ENCODE results near the gene HPSE2. TPM values are rescaled to one million over a fixed set of nuclear protein-coding genes. Genes with fewer than 3 reads are reported as not detected.
"Not testable (repeated sequence)": the region's sequence is repeated elsewhere in the genome, so short reads cannot be mapped to it uniquely, and the experiment has no call there.

HPSE2 gene
- total RNA-seq, 2 experiments from 2014 or later, result not detected

GRCh38 chr10:98916526-98917125 lies 319.0 kb downstream of the HPSE2 start:
- Mint-ChIP-seq H3K4me1 (no peaks in the 10 kb centered on the region), H3K27me3 (no peaks in the 10 kb centered on the region)

GRCh38 chr10:98915911-98916310 lies 319.7 kb downstream of the HPSE2 start:
- Mint-ChIP-seq H3K27ac (no peak overlapping the region), H3K4me1 (no peaks in the 10 kb centered on the region), H3K36me3 (ENCODE audit: low read depth) (no peaks in the 10 kb centered on the region), H3K9me3 (no peaks in the 10 kb centered on the region), H3K4me3 (no peak overlapping the region), H3K27me3 (no peaks in the 10 kb centered on the region)
- ChIA-PET CTCF (no interaction called here), POLR2A (interaction anchor here (0.6 kb wide), 1 partner anchor 39 kb away, joined by 5 read pairs; no protein-coding TSS in a partner anchor)
- no peak for DNase-seq

More at GRCh38 chr10:98916526-98917125, 319.0 kb downstream of the HPSE2 start:
- ChIA-PET POLR2A (interaction anchor here (0.6 kb wide), 1 partner anchor 40 kb away, joined by 5 read pairs; no protein-coding TSS in a partner anchor), CTCF (no interaction called here)
- Mint-ChIP-seq H3K4me3 (no peak overlapping the region), H3K27ac (no peak overlapping the region), H3K9me3 (no peaks in the 10 kb centered on the region), H3K36me3 (ENCODE audit: low read depth) (no peaks in the 10 kb centered on the region)
- DNase-seq, result no peak

GRCh38 chr10:98910546-98910945 lies 325.1 kb downstream of the HPSE2 start:
- H3K27me3 Mint-ChIP-seq, result no peaks in the 10 kb centered on the region
- no peaks in the 10 kb centered on the region for H3K9me3 Mint-ChIP-seq
- POLR2A ChIA-PET, result no interaction called here
- H3K4me1 Mint-ChIP-seq, result no peaks in the 10 kb centered on the region
- H3K4me3 Mint-ChIP-seq, result no peak overlapping the region
- CTCF ChIA-PET, result no interaction called here
- no peaks in the 10 kb centered on the region for H3K36me3 Mint-ChIP-seq (ENCODE audit: low read depth)
- no peak overlapping the region for H3K27ac Mint-ChIP-seq
- no peak for DNase-seq

GRCh38 chr10:98910048-98910447 lies 325.6 kb downstream of the HPSE2 start:
- ChIA-PET POLR2A (no interaction called here), CTCF (no interaction called here)
- Mint-ChIP-seq H3K4me1 (no peaks in the 10 kb centered on the region), H3K4me3 (no peak overlapping the region), H3K27ac (no peak overlapping the region), H3K9me3 (no peaks in the 10 kb centered on the region), H3K27me3 (no peaks in the 10 kb centered on the region), H3K36me3 (ENCODE audit: low read depth) (no peaks in the 10 kb centered on the region)
- DNase-seq, result no peak

- CTCF ChIA-PET, result no interaction called here
- no peaks in the 10 kb centered on the region for H3K36me3 Mint-ChIP-seq (ENCODE audit: low read depth)
- no peaks in the 10 kb centered on the region for H3K4me1 Mint-ChIP-seq
- DNase-seq, result no peak
- H3K27ac Mint-ChIP-seq, result no peak overlapping the region
- no peaks in the 10 kb centered on the region for H3K9me3 Mint-ChIP-seq
- POLR2A ChIA-PET, result no interaction called here
- H3K27me3 Mint-ChIP-seq, result no peaks in the 10 kb centered on the region
- H3K4me3 Mint-ChIP-seq, result no peak overlapping the region
Observed at GRCh38 chr10:98908868-98909267, 326.8 kb downstream of the HPSE2 start.

DNA sequence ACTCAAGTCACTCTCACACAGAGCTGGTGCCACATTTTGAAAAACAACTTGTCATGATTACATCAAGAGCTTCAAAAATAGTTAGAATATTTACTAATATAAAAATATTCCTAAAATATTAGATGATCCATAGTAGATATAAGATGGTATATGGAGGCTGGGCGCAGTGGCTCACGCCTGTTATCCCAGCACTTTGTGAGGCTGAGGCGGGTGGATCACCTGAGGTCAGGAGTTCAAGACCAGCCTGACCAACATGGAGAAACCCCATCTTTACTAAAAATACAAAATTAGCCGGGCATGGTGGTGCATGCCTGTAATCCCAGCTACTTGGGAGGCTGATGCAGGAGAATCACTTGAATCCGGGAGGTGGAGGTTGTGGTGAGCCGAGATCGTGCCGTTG lies 327.4 kb downstream of the HPSE2 start:
- H3K27ac Mint-ChIP-seq; DNase-seq; H3K4me3 Mint-ChIP-seq; H3K9me3 Mint-ChIP-seq; H3K36me3 Mint-ChIP-seq (ENCODE audit: low read depth); CTCF ChIA-PET; H3K27me3 Mint-ChIP-seq; H3K4me1 Mint-ChIP-seq; POLR2A ChIA-PET: not testable (repeated sequence)

DNA sequence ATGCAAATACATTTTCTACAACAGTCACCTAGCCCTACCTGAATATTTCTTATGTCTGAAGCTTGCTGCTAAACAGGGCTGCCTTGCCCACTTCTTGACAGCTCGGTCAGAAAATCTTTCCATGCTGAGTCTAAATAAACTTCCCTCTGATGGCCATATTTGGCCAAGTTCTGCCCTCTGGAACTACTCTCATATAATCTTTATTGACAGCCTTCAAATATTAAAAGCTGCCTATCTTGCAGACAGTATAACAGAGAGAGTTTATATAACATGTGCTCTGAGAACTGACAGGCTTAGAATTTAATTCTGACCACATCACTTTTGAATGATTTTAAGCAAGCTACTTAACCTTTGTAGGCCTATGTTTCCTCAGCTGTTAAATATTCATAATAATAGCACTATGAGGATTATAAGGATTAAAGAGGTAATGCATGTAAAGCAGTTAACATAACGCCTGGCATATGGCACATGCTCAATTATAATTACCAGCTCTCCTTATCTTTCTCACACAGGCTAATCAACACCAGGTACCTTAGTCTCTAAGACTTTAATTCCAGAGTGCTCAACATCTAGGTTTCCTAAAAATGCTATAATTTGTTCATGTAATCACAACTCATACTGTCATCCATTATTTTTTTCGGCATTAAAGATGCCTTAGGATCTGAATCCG lies 334.1 kb downstream of the HPSE2 start:
- no peak for DNase-seq
- POLR2A ChIA-PET, result no interaction called here
- no peak overlapping the region for H3K4me3 Mint-ChIP-seq
- no peak overlapping the region for H3K27ac Mint-ChIP-seq
- no peaks in the 10 kb centered on the region for H3K4me1 Mint-ChIP-seq
- H3K9me3 Mint-ChIP-seq, result no peaks in the 10 kb centered on the region
- no peaks in the 10 kb centered on the region for H3K27me3 Mint-ChIP-seq
- CTCF ChIA-PET, result no interaction called here
- H3K36me3 Mint-ChIP-seq (ENCODE audit: low read depth), result no peaks in the 10 kb centered on the region

DNA sequence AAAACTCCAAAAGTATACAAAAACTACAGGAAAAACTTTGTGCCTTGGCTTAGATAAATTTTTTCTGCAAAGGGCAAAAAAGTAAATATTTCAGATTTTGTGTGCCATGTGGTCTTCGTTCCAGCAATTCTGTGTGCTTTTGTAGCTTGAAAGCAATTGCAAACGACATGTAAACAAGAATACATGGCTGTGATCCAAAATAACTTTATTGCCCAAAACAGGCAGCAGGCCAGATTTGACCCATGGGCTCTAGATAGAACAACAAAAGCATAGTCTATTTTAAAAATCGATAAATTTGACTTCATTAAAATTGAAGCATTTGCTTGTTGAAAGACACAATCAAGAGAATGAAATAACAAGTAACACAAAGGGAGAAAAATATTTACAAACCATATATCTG lies 336.6 kb downstream of the HPSE2 start:
- Mint-ChIP-seq H3K27me3 (no peaks in the 10 kb centered on the region), H3K9me3 (no peaks in the 10 kb centered on the region), H3K27ac (no peak overlapping the region), H3K4me1 (peaks cover 2% of the 10 kb centered on the region), H3K4me3 (no peak overlapping the region), H3K36me3 (ENCODE audit: low read depth) (no peaks in the 10 kb centered on the region)
- ChIA-PET POLR2A (no interaction called here), CTCF (no interaction called here)
- no peak for DNase-seq

GRCh38 chr10:98892523-98892922 lies 343.1 kb downstream of the HPSE2 start:
- Mint-ChIP-seq H3K9me3 (no peaks in the 10 kb centered on the region), H3K27ac (no peak overlapping the region), H3K4me1 (peaks cover 2% of the 10 kb centered on the region), H3K27me3 (no peaks in the 10 kb centered on the region), H3K36me3 (ENCODE audit: low read depth) (no peaks in the 10 kb centered on the region), H3K4me3 (no peak overlapping the region)
- no peak for DNase-seq
- CTCF ChIA-PET, result no interaction called here
- POLR2A ChIA-PET, result no interaction called here

DNA sequence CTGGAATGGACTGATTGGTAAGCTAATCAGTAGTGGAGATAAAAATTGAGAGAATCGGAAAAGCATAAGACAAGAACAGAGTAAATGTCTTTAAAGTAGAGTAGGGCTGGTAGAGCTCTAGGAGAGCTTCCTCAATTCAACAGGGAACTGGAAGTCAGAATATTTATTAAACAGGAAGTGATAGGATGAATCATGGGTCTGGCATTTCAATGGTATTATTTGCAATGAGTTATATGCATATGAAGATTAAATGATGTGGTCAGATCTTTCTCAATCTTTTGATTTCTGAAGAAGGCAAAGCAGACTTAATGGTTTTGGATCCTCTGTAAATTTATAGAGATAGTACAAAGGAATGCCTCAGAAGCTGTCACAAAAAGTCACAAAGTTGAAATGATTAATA lies 349.0 kb downstream of the HPSE2 start:
- Mint-ChIP-seq H3K4me1 (no peaks in the 10 kb centered on the region), H3K4me3 (no peak overlapping the region), H3K36me3 (ENCODE audit: low read depth) (no peaks in the 10 kb centered on the region), H3K9me3 (no peaks in the 10 kb centered on the region), H3K27me3 (no peaks in the 10 kb centered on the region), H3K27ac (no peak overlapping the region)
- ChIA-PET POLR2A (no interaction called here), CTCF (no interaction called here)
- no peak for DNase-seq

DNA sequence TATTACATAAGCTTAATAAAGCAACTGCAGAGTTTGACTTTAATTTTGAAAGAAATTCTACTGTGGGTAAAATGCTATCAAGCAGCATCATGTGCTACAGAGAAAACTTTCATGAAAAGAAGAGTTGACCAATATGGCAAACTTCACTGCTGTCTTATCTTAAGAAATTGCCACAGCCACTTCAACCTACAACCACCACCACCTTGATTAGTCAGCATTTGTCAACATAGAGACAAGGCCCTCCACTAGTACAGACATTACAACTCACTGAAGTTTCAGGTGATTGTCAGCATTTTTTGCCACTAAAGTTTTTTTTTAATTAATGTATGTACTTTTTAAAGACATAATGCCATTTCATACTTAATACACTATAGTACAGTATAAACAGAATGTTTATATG lies 350.3 kb downstream of the HPSE2 start:
- Mint-ChIP-seq H3K4me1 (no peaks in the 10 kb centered on the region), H3K27ac (no peak overlapping the region), H3K36me3 (ENCODE audit: low read depth) (no peaks in the 10 kb centered on the region), H3K27me3 (no peaks in the 10 kb centered on the region), H3K4me3 (no peak overlapping the region), H3K9me3 (no peaks in the 10 kb centered on the region)
- DNase-seq, result no peak
- CTCF ChIA-PET, result interaction anchor here (0.7 kb wide), 1 partner anchor 318 kb away, joined by 4 read pairs; no protein-coding TSS in a partner anchor
- POLR2A ChIA-PET, result no interaction called here

GRCh38 chr10:98881789-98882188 lies 353.9 kb downstream of the HPSE2 start:
- ChIA-PET POLR2A (no interaction called here), CTCF (no interaction called here)
- H3K27me3 Mint-ChIP-seq, result no peaks in the 10 kb centered on the region
- DNase-seq, result no peak
- no peaks in the 10 kb centered on the region for H3K4me1 Mint-ChIP-seq
- no peak overlapping the region for H3K27ac Mint-ChIP-seq
- H3K4me3 Mint-ChIP-seq, result no peak overlapping the region
- no peaks in the 10 kb centered on the region for H3K36me3 Mint-ChIP-seq (ENCODE audit: low read depth)
- no peaks in the 10 kb centered on the region for H3K9me3 Mint-ChIP-seq

GRCh38 chr10:98880971-98881370 lies 354.7 kb downstream of the HPSE2 start:
- DNase-seq, result no peak
- Mint-ChIP-seq H3K9me3 (no peaks in the 10 kb centered on the region), H3K4me1 (no peaks in the 10 kb centered on the region), H3K27ac (no peak overlapping the region), H3K4me3 (no peak overlapping the region), H3K27me3 (no peaks in the 10 kb centered on the region), H3K36me3 (ENCODE audit: low read depth) (no peaks in the 10 kb centered on the region)
- ChIA-PET CTCF (no interaction called here), POLR2A (no interaction called here)

GRCh38 chr10:98878921-98879320 lies 356.7 kb downstream of the HPSE2 start:
- Mint-ChIP-seq H3K27ac (no peak overlapping the region), H3K4me1 (no peaks in the 10 kb centered on the region), H3K4me3 (no peak overlapping the region), H3K9me3 (no peaks in the 10 kb centered on the region), H3K27me3 (no peaks in the 10 kb centered on the region), H3K36me3 (ENCODE audit: low read depth) (no peaks in the 10 kb centered on the region)
- ChIA-PET CTCF (no interaction called here), POLR2A (no interaction called here)
- DNase-seq, result no peak

Measured in activated CD4-positive, alpha-beta T cell treated with anti-CD3 and anti-CD28 coated beads, Interleukin-2, amount 10 ng/mL, durations not matched to agents 7 days and 5 days (primary cell).